Measurements from ENCODE around the gene SSX2. TPM values are rescaled to one million over a fixed set of nuclear protein-coding genes. Genes with fewer than 3 reads are reported as not detected.
"Not testable (repeated sequence)": the region's sequence is repeated elsewhere in the genome, so short reads cannot be mapped to it uniquely, and the experiment has no call there.

SSX2 gene, protein sequence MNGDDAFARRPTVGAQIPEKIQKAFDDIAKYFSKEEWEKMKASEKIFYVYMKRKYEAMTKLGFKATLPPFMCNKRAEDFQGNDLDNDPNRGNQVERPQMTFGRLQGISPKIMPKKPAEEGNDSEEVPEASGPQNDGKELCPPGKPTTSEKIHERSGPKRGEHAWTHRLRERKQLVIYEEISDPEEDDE
- total RNA-seq (2022) (not detected in 2 replicates), Bru-seq, nascent RNA (not detected), BruChase-seq, experiment 1, labeled RNA remaining after a 6-hour chase (not detected), BruChase-seq, experiment 2, labeled RNA remaining after a 2-hour chase (not detected)
- long read RNA-seq = 0 reads

DNA sequence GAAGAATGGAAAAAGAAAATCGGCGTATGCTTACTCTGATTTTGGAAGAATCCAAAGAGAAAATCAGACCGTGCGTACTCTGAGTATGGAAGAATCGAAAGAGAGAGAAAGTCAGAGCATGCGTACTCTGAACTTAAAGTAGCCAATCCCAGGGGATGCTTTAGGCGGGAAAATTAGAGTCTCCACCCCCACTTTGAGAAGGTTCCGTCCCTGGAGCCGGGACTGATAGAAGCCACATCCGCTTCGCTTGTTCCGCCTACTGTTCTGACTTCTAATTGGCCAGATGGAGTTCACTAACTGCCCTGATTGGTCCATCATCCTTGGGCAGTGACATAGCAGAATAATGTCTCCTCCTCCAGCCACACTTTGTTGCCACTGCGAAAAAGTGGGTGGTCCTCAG, at the start of gene SSX2:
Gene SSX2, minus strand, starts transcription at position 101 of the 400 bp plus-strand sequence. CDS start 1,429 bp downstream, outside the sequence.
- POLR2A ChIA-PET; CTCF ChIA-PET; H3K4me1 Mint-ChIP-seq (ENCODE audit: insufficient read depth, unreplicated experiment); H3K9me3 Mint-ChIP-seq (ENCODE audit: unreplicated experiment); H3K27me3 Mint-ChIP-seq (ENCODE audit: insufficient read depth, unreplicated experiment); intact Hi-C loops (cut with micrococcal nuclease); DNase-seq (ENCODE audit: unreplicated experiment); BruUV-seq (replicated peaks); H3K27ac Mint-ChIP-seq (ENCODE audit: low read depth, unreplicated experiment); H3K4me3 Mint-ChIP-seq (ENCODE audit: unreplicated experiment); H3K36me3 Mint-ChIP-seq (ENCODE audit: insufficient read depth, unreplicated experiment): not testable (repeated sequence)

DNA sequence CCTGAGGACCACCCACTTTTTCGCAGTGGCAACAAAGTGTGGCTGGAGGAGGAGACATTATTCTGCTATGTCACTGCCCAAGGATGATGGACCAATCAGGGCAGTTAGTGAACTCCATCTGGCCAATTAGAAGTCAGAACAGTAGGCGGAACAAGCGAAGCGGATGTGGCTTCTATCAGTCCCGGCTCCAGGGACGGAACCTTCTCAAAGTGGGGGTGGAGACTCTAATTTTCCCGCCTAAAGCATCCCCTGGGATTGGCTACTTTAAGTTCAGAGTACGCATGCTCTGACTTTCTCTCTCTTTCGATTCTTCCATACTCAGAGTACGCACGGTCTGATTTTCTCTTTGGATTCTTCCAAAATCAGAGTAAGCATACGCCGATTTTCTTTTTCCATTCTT, 44.0 kb upstream of the SSX2 start, which contains the start of gene SSX2B:
Gene SSX2B, plus strand, starts transcription at position 301 of the 400 bp plus-strand sequence. CDS start 1,429 bp downstream, outside the sequence.
- POLR2A ChIA-PET; H3K9me3 Mint-ChIP-seq (ENCODE audit: unreplicated experiment); H3K4me3 Mint-ChIP-seq (ENCODE audit: unreplicated experiment); H3K36me3 Mint-ChIP-seq (ENCODE audit: insufficient read depth, unreplicated experiment); H3K27ac Mint-ChIP-seq (ENCODE audit: low read depth, unreplicated experiment); CTCF ChIA-PET; BruUV-seq (replicated peaks); intact Hi-C loops (cut with micrococcal nuclease); H3K4me1 Mint-ChIP-seq (ENCODE audit: insufficient read depth, unreplicated experiment); H3K27me3 Mint-ChIP-seq (ENCODE audit: insufficient read depth, unreplicated experiment); DNase-seq (ENCODE audit: unreplicated experiment): not testable (repeated sequence)

DNA sequence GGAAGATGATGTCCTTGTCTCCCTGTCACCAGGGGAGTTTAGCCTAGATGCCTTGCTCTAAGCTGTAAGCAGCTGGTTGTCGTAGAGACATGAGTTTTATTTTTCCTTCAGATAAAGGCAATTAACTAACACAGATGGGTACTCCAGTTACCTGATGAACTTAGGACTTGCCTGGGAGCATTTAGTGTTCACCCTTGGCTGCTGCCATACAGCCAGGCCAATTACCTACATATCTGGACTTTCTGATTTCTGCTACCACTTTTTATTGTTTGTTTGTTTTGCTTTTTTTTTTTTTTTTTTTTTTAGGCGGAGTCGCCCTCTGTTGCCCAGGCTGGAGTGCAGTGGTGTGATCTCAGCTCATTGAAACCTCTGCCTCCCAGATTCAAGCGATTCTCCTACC, 14.9 kb downstream of the SSX2 start:
- intact Hi-C loops (cut with micrococcal nuclease); H3K27me3 Mint-ChIP-seq (ENCODE audit: insufficient read depth, unreplicated experiment); H3K27ac Mint-ChIP-seq (ENCODE audit: low read depth, unreplicated experiment); H3K4me3 Mint-ChIP-seq (ENCODE audit: unreplicated experiment); H3K9me3 Mint-ChIP-seq (ENCODE audit: unreplicated experiment); H3K36me3 Mint-ChIP-seq (ENCODE audit: insufficient read depth, unreplicated experiment); POLR2A ChIA-PET; H3K4me1 Mint-ChIP-seq (ENCODE audit: insufficient read depth, unreplicated experiment); BruUV-seq (replicated peaks); DNase-seq (ENCODE audit: unreplicated experiment); CTCF ChIA-PET: not testable (repeated sequence)

DNA sequence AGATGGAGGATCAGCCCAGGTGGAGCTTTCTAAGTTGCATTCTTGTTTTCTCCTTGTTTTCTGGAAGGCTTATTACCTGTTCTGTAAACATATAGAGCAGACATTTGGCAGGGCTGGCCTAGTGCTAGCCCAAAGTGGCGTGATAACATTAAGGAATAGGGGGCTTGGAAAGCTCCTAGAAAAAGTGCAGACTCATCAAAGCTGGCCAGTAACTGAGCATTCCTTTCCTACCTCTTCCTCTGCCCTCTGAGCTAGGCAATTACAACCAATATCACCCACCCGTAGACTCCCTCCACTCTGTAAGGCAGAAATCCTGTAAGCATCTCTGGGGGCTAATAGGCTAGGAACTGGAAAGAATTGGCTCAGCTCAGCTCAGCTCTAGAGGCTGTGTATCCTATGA, 44.8 kb downstream of the SSX2 start:
- H3K36me3 Mint-ChIP-seq (ENCODE audit: insufficient read depth, unreplicated experiment); DNase-seq (ENCODE audit: unreplicated experiment); H3K27ac Mint-ChIP-seq (ENCODE audit: low read depth, unreplicated experiment); H3K4me1 Mint-ChIP-seq (ENCODE audit: insufficient read depth, unreplicated experiment); BruUV-seq (replicated peaks); intact Hi-C loops (cut with micrococcal nuclease); CTCF ChIA-PET; H3K4me3 Mint-ChIP-seq (ENCODE audit: unreplicated experiment); H3K9me3 Mint-ChIP-seq (ENCODE audit: unreplicated experiment): not testable (repeated sequence)
- POLR2A ChIA-PET = interaction anchor here (0.6 kb wide), 1 partner anchor 493 kb away, joined by 3 read pairs; no protein-coding TSS in a partner anchor
- H3K27me3 Mint-ChIP-seq (ENCODE audit: insufficient read depth, unreplicated experiment) = peaks cover 68% of the 10 kb centered on the region

DNA sequence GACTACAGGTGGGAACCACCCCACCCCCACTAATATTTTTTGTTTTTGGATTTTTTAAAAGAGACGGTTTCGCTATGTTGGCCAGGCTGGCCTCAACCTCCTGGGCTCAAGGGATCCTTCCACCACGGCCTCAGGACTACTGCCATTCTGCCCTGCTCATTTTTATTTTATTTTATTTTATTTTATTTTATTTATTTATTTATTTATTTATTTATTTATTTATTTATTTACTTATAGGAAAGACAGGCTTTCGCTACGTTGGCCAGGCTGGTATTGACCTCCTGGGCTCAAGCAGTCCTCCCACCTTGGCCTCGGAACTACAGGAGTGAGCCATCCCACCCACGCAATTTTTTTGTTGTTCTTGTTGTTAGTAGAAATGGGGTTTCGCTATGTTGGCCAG, 51.5 kb downstream of the SSX2 start:
- BruUV-seq (replicated peaks); H3K9me3 Mint-ChIP-seq (ENCODE audit: unreplicated experiment); H3K36me3 Mint-ChIP-seq (ENCODE audit: insufficient read depth, unreplicated experiment); POLR2A ChIA-PET; DNase-seq (ENCODE audit: unreplicated experiment); intact Hi-C loops (cut with micrococcal nuclease); H3K4me3 Mint-ChIP-seq (ENCODE audit: unreplicated experiment); H3K4me1 Mint-ChIP-seq (ENCODE audit: insufficient read depth, unreplicated experiment); CTCF ChIA-PET; H3K27ac Mint-ChIP-seq (ENCODE audit: low read depth, unreplicated experiment): not testable (repeated sequence)
- H3K27me3 Mint-ChIP-seq (ENCODE audit: insufficient read depth, unreplicated experiment) = peaks cover 65% of the 10 kb centered on the region

DNA sequence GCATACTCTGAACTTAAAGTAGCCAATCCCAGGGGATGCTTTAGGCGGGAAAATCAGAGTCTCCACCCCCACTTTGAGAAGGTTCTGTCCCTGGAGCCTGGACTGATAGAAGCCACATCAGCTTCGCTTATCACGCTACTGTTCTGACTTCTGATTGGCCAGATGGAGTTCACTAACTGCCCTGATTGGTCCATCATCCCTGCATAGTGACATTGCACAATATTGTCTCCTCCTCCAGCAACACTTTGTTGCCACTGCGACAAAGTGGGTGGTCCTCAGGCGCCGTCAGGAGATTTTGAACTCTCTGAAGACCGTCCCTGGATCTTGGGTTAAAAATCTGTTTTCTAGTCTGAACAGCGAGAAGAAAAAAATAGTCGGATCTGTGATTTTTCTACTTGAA, 52.2 kb downstream of the SSX2 start, which contains the start of gene SSX7:
Gene SSX7, minus strand, starts transcription at position 101 of the 400 bp plus-strand sequence. CDS start 1,428 bp downstream, outside the sequence.
- H3K4me3 Mint-ChIP-seq (ENCODE audit: unreplicated experiment); BruUV-seq (replicated peaks); intact Hi-C loops (cut with micrococcal nuclease); H3K36me3 Mint-ChIP-seq (ENCODE audit: insufficient read depth, unreplicated experiment); CTCF ChIA-PET; H3K9me3 Mint-ChIP-seq (ENCODE audit: unreplicated experiment); DNase-seq (ENCODE audit: unreplicated experiment); POLR2A ChIA-PET; H3K27ac Mint-ChIP-seq (ENCODE audit: low read depth, unreplicated experiment); H3K4me1 Mint-ChIP-seq (ENCODE audit: insufficient read depth, unreplicated experiment): not testable (repeated sequence)
- H3K27me3 Mint-ChIP-seq (ENCODE audit: insufficient read depth, unreplicated experiment) = peaks cover 65% of the 10 kb centered on the region

DNA sequence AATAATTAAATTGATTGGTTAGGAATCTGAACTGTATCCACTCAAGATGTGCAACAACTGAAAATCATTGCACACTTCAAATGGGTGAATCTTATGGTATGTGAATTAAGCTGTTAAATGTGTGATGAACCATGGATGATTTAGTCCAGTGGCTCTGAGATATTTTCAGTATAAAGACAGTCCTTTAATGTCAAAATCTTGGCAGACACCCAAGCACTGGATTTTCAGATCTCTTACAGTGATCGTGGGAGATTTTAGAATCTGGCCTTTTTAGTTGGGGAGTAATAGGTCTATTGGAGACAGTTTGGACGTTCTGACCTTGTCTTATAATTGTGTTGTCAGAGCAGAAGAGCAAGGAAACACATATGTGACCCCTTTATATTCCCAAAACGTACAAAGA, 56.3 kb downstream of the SSX2 start:
- H3K4me3 Mint-ChIP-seq (ENCODE audit: unreplicated experiment); H3K36me3 Mint-ChIP-seq (ENCODE audit: insufficient read depth, unreplicated experiment); CTCF ChIA-PET; intact Hi-C loops (cut with micrococcal nuclease); POLR2A ChIA-PET; H3K9me3 Mint-ChIP-seq (ENCODE audit: unreplicated experiment); DNase-seq (ENCODE audit: unreplicated experiment); H3K4me1 Mint-ChIP-seq (ENCODE audit: insufficient read depth, unreplicated experiment); H3K27ac Mint-ChIP-seq (ENCODE audit: low read depth, unreplicated experiment); BruUV-seq (replicated peaks): not testable (repeated sequence)
- H3K27me3 Mint-ChIP-seq (ENCODE audit: insufficient read depth, unreplicated experiment) = peaks cover 88% of the 10 kb centered on the region

DNA sequence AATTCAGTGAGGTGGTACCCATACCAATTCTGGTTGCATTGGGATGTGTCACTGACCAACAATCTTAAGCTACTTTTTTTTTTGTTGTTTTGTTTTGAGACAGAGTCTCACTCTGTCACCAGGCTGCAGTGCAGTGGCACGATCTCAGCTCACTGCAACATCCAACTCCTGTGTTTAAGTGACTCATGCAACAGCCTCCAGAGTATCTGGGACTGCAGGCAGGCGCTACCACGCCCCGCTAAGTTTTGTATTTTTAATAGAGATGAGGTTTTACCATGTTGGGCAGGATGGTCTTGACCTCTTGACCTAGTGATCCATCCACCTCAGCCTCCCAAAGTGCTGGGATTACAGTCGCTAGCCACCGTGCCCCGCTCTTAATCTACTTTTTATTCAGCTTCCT, 58.0 kb downstream of the SSX2 start:
- H3K9me3 Mint-ChIP-seq (ENCODE audit: unreplicated experiment); DNase-seq (ENCODE audit: unreplicated experiment); intact Hi-C loops (cut with micrococcal nuclease); H3K27ac Mint-ChIP-seq (ENCODE audit: low read depth, unreplicated experiment); BruUV-seq (replicated peaks); H3K4me3 Mint-ChIP-seq (ENCODE audit: unreplicated experiment); H3K4me1 Mint-ChIP-seq (ENCODE audit: insufficient read depth, unreplicated experiment); H3K36me3 Mint-ChIP-seq (ENCODE audit: insufficient read depth, unreplicated experiment); POLR2A ChIA-PET; CTCF ChIA-PET: not testable (repeated sequence)
- peaks cover 76% of the 10 kb centered on the region for H3K27me3 Mint-ChIP-seq (ENCODE audit: insufficient read depth, unreplicated experiment)
